Thoracic aorta (tissue), 2 donors: Measurements from ENCODE around the gene CDC20B. TPM values are rescaled to one million over a fixed set of nuclear protein-coding genes. Genes with fewer than 3 reads are reported as not detected.

Experiments
- ATAC-seq: fragments of 150-250 bp; one replicate; pipeline ENCODE4 v1.8.0; 2017; ENCODE audit warnings: low read depth; ENCODE audit not compliant: insufficient number of reproducible peaks, low FRiP score
- DNase-seq: peaks from one replicate; pipeline ENCODE4 v3.0.0-alpha.2; 2020; ENCODE audit warnings: low spot score
- H3K27ac ChIP-seq, 2 donors: fragments of 200-600 bp; sonication (generic); 1 replicate in 1 of 2; 2 replicates in 1 of 2; pipeline ENCODE4 v1.5.1; 2016; ENCODE audit warnings: mild to moderate bottlenecking in 2 of 2, moderate library complexity in 2 of 2
- H3K27me3 ChIP-seq: fragments of 200-600 bp; sonication (generic); replicated peaks from 2 replicates; pipeline ENCODE4 v1.6.0; 2016; ENCODE audit warnings: mild to moderate bottlenecking; ENCODE audit not compliant: insufficient read depth
- H3K36me3 ChIP-seq: fragments of 200-600 bp; sonication (generic); one replicate; pipeline ENCODE4 v1.5.1; 2016
- H3K4me1 ChIP-seq, 2 donors: fragments of 200-600 bp; sonication (generic); 1 replicate in 1 of 2; 2 replicates in 1 of 2; pipeline versions ENCODE4 v1.5.1 to v1.6.0; 2016; ENCODE audit warnings: low read depth in 2 of 2, mild to moderate bottlenecking in 1 of 2; ENCODE audit not compliant: control insufficient read depth in 1 of 2
- H3K4me3 ChIP-seq: fragments of 200-600 bp; sonication (generic); 2 replicates; pipeline ENCODE4 v1.5.1; 2016; ENCODE audit warnings: mild to moderate bottlenecking
- H3K9me3 ChIP-seq: fragments of 200-600 bp; sonication (generic); 2 replicates; pipeline ENCODE4 v1.5.1; 2016
- CTCF ChIP-seq: fragments of 200-600 bp; sonication (generic); IDR thresholded peaks from one replicate; pipeline ENCODE4 v1.5.1; 2019; ENCODE audit warnings: antibody characterized with exemption
- total RNA-seq, 2 donors: library from RNA; depleted of rRNA; stranded (reverse); fragments of >200 nt; gene quantifications; one replicate each; pipeline versions ENCODE4 v1.1.0 to v1.2.3, GENCODE V29; 2016

CDC20B gene
- total RNA-seq, 2 donors from 2014 or later: not detected

DNA sequence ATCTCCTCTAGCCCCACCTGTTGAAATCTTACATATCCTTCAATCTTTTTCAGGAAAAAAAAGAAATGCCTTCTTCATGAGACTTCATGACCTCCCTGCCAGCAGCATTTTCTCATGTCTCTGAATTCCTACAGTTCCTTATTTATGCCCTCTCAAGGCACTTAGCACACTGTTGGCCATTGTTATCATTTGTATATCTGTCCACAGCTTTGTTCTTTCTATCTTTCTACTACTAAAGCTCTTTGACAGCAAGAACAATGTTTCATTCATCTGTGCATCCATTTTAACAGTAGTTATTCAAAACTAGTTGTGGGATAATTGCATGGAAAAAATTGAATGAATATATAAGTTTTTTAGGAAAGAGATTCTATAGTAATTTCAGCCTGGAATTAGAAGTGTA lies 91.4 kb downstream of the CDC20B start:
- H3K4me3 ChIP-seq: no peak overlapping the region
- TF ChIP-seq CTCF: no peak
- no peak for DNase-seq
- ATAC-seq: no peak
- H3K4me1 ChIP-seq: no peaks in the 10 kb centered on the region
- no peaks in the 10 kb centered on the region for H3K9me3 ChIP-seq
- no peak overlapping the region for H3K27ac ChIP-seq
- no peaks in the 10 kb centered on the region for H3K27me3 ChIP-seq
- no peaks in the 10 kb centered on the region for H3K36me3 ChIP-seq

- no peaks in the 10 kb centered on the region for H3K36me3 ChIP-seq
- TF ChIP-seq CTCF: no peak
- H3K4me3 ChIP-seq: no peak overlapping the region
- no peaks in the 10 kb centered on the region for H3K9me3 ChIP-seq
- no peak for DNase-seq
- no peaks in the 10 kb centered on the region for H3K4me1 ChIP-seq
- no peak overlapping the region for H3K27ac ChIP-seq
- no peaks in the 10 kb centered on the region for H3K27me3 ChIP-seq
- no peak for ATAC-seq
Observed at GRCh38 chr5:55073211-55073610, 99.8 kb downstream of the CDC20B start.

GRCh38 chr5:55072666-55073065 lies 100.3 kb downstream of the CDC20B start:
- H3K4me1 ChIP-seq: no peaks in the 10 kb centered on the region
- no peak overlapping the region for H3K4me3 ChIP-seq
- H3K36me3 ChIP-seq: no peaks in the 10 kb centered on the region
- no peaks in the 10 kb centered on the region for H3K9me3 ChIP-seq
- ATAC-seq (no peak), DNase-seq (no peak)
- no peaks in the 10 kb centered on the region for H3K27me3 ChIP-seq
- no peak for TF ChIP-seq CTCF
- no peak overlapping the region for H3K27ac ChIP-seq

DNA sequence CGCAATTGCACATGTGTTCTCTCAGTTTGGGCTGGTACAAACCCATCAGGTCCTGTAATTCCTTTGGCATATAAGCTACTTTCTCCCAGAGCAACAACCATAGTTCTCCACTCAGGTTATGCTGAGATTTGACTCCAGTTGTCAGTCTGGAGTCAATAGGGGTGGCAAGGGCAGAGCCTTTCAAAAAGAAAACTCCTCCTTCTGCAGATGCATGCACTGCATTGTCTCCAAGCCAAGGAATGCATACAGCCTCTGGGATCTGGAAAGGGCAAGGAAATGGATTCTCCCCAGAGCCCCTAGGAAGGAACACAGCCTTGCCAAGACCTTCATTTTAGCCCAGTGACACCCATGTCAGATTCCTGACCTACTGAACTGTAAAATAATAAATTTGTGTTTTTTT lies 101.6 kb downstream of the CDC20B start:
- Histone ChIP-seq H3K27ac (no peak overlapping the region), H3K9me3 (no peaks in the 10 kb centered on the region), H3K27me3 (no peaks in the 10 kb centered on the region), H3K4me3 (no peak overlapping the region), H3K4me1 (no peaks in the 10 kb centered on the region), H3K36me3 (no peaks in the 10 kb centered on the region)
- no peak for TF ChIP-seq CTCF
- ATAC-seq: no peak
- no peak for DNase-seq

DNA sequence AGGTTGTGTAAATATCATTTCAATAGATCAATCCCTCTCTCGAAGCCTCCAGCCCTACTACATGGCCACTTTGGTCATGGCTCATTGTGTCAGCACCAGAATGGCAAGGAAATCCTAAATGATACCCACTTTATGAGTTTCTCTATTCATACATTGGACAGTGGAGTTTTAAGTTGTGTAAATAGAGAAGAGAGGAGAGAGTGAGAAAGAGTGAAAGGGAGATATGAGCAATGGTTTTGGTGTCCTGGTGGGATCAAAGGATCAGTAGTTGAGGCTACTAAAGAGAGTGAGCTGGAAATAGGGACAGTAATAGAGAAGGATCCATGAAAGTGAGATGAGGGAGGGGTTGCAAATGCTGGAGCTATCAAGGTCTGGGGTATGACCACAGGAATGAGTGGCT lies 102.0 kb downstream of the CDC20B start:
- Histone ChIP-seq H3K4me3 (no peak overlapping the region), H3K27me3 (no peaks in the 10 kb centered on the region), H3K27ac (no peak overlapping the region), H3K36me3 (no peaks in the 10 kb centered on the region), H3K9me3 (no peaks in the 10 kb centered on the region), H3K4me1 (no peaks in the 10 kb centered on the region)
- no peak for ATAC-seq
- DNase-seq: no peak
- TF ChIP-seq CTCF: no peak
